H1 (cell line): Measurements from ENCODE around the gene GJD3. TPM values are rescaled to one million over a fixed set of nuclear protein-coding genes. Genes with fewer than 3 reads are reported as not detected.

Experiments
- CTCF ChIA-PET: fragments of 300-600 bp; sonication (Branson Sonifier 250); formaldehyde crosslinking; loops from one replicate; lab custom pipeline; 2021; ENCODE audit not compliant: partially characterized antibody; lab: Charles Lee
- POLR2A ChIA-PET: fragments of 300-600 bp; sonication (Branson Sonifier 250); formaldehyde crosslinking; loops from one replicate; lab custom pipeline; 2021; ENCODE audit warnings: inconsistent platforms; ENCODE audit not compliant: partially characterized antibody; lab: Charles Lee
- DNase-seq, 2 experiments: peaks; one replicate each; pipeline versions ENCODE4 v3.0.0 to v3.0.0-alpha.2; 2010 to 2022; ENCODE audit warnings: low spot score in 2 of 2, low read depth in 1 of 2, mixed read lengths in 1 of 2
- FAIRE-seq: peaks from 2 replicates; lab custom pipeline; 2011; peaks lifted over from hg19 to GRCh38; lab: Jason Lieb, UNC
- H2AFZ ChIP-seq: 2 replicates; pipeline ENCODE4 v1.8.1; 2012; ENCODE audit warnings: low read length, inconsistent platforms
- H2AK5ac ChIP-seq: 2 replicates; pipeline ENCODE4 v1.6.1; 2013; ENCODE audit warnings: low read depth, low read length
- H2BK120ac ChIP-seq: replicated peaks from 2 replicates; pipeline ENCODE3; 2013; ENCODE audit warnings: low read depth, low read length, inconsistent platforms
- H2BK12ac ChIP-seq: 2 replicates; pipeline ENCODE4 v1.6.1; 2013; ENCODE audit warnings: low read depth, low read length
- H2BK15ac ChIP-seq: 2 replicates; pipeline ENCODE4 v1.6.1; 2013; ENCODE audit warnings: low read length
- H2BK20ac ChIP-seq: 2 replicates; pipeline ENCODE4 v1.6.1; 2013; ENCODE audit warnings: low read length
- H2BK5ac ChIP-seq: 2 replicates; pipeline ENCODE4 v1.6.1; 2013; ENCODE audit warnings: low read depth, low read length
- H3K14ac ChIP-seq: 2 replicates; pipeline ENCODE4 v1.6.1; 2013; ENCODE audit warnings: inconsistent platforms; ENCODE audit not compliant: insufficient read length
- H3K18ac ChIP-seq: 2 replicates; pipeline ENCODE4 v1.6.1; 2013; ENCODE audit warnings: low read length; ENCODE audit errors: extremely low read depth
- H3K23ac ChIP-seq: 2 replicates; pipeline ENCODE4 v1.6.1; 2013; ENCODE audit warnings: inconsistent platforms; ENCODE audit not compliant: insufficient read length
- H3K23me2 ChIP-seq: 2 replicates; pipeline ENCODE4 v1.6.1; 2013; ENCODE audit warnings: low read depth, low read length
- H3K27ac ChIP-seq: 2 replicates; pipeline ENCODE4 v1.6.1; 2011; ENCODE audit warnings: low read depth, low read length, inconsistent platforms
- H3K27me3 ChIP-seq, 4 experiments: replicated peaks in 1 of 4; 1 replicate in 1 of 4; 2 replicates in 3 of 4; pipeline versions ENCODE4 v1.6.1 to v1.8.1; 2011 to 2013; ENCODE audit warnings: low read length in 3 of 4, mild to moderate bottlenecking in 3 of 4, inconsistent platforms in 2 of 4, mixed read lengths in 2 of 4, moderate library complexity in 1 of 4; ENCODE audit not compliant: control insufficient read depth in 3 of 4, insufficient read depth in 3 of 4; ENCODE audit errors: extremely low read depth in 1 of 4
- H3K36me3 ChIP-seq, 4 experiments: 2 replicates each; pipeline versions ENCODE4 v1.6.1 to v1.8.1; 2011 to 2013; ENCODE audit warnings: mild to moderate bottlenecking in 4 of 4, low read length in 3 of 4, moderate library complexity in 2 of 4, control low read depth in 1 of 4, inconsistent platforms in 1 of 4; ENCODE audit not compliant: insufficient read depth in 4 of 4, control insufficient read depth in 2 of 4
- H3K4ac ChIP-seq: replicated peaks from 2 replicates; pipeline ENCODE3; 2013; ENCODE audit warnings: low read length, low read depth, mixed read lengths, inconsistent platforms; ENCODE audit not compliant: insufficient read length
- H3K4me1 ChIP-seq, 4 experiments: replicated peaks in 1 of 4; 1 replicate in 1 of 4; 2 replicates in 3 of 4; pipeline versions ENCODE4 v1.6.1 to v1.8.1; 2011 to 2013; ENCODE audit warnings: low read length in 3 of 4, inconsistent platforms in 2 of 4, mixed read lengths in 1 of 4; ENCODE audit not compliant: insufficient read depth in 4 of 4, control insufficient read depth in 3 of 4
- H3K4me2 ChIP-seq, 2 experiments: 2 replicates each; pipeline versions ENCODE4 v1.6.1 to v1.8.1; 2011 to 2013; ENCODE audit warnings: low read depth in 2 of 2, low read length in 2 of 2, control low read depth in 1 of 2, inconsistent platforms in 1 of 2, mild to moderate bottlenecking in 1 of 2; ENCODE audit not compliant: insufficient read depth in 1 of 2
- H3K4me3 ChIP-seq, 4 experiments: fragments of 200-600, 300-600 bp in 1 of 4; sonication (generic), shearing (Covaris generic), sonication (Bioruptor Twin) in 1 of 4; 2 replicates each; pipeline versions ENCODE4 v1.5.1 to v1.8.1; 2011 to 2016; ENCODE audit warnings: low read length in 4 of 4, low read depth in 3 of 4, control low read depth in 2 of 4, inconsistent platforms in 2 of 4, mild to moderate bottlenecking in 2 of 4, mixed read lengths in 1 of 4, moderate library complexity in 1 of 4; ENCODE audit not compliant: insufficient read depth in 2 of 4; ENCODE audit errors: extremely low read depth in 1 of 4
- H3K56ac ChIP-seq: replicated peaks from 2 replicates; pipeline ENCODE3; 2013; ENCODE audit warnings: low read depth, mild to moderate bottlenecking, mixed read lengths, low read length, inconsistent platforms; ENCODE audit not compliant: insufficient read length
- H3K79me1 ChIP-seq: 2 replicates; pipeline ENCODE4 v1.6.1; 2013; ENCODE audit warnings: low read depth, low read length, control low read depth
- H3K79me2 ChIP-seq, 2 experiments: 2 replicates each; pipeline versions ENCODE4 v1.6.1 to v1.8.1; 2012 to 2013; ENCODE audit warnings: low read length in 2 of 2, mild to moderate bottlenecking in 2 of 2, inconsistent platforms in 1 of 2; ENCODE audit not compliant: insufficient read depth in 2 of 2, control insufficient read depth in 1 of 2
- H3K9ac ChIP-seq, 4 experiments: replicated peaks in 1 of 4; 1 replicate in 1 of 4; 2 replicates in 3 of 4; pipeline versions ENCODE4 v1.6.1 to v1.8.1; 2011 to 2013; ENCODE audit warnings: low read depth in 3 of 4, low read length in 3 of 4, control low read depth in 2 of 4, mild to moderate bottlenecking in 2 of 4, moderate library complexity in 2 of 4, inconsistent platforms in 1 of 4; ENCODE audit errors: extremely low read depth in 1 of 4
- H3K9me3 ChIP-seq, 2 experiments: 2 replicates each; pipeline versions ENCODE4 v1.6.1 to v1.8.1; 2012 to 2013; ENCODE audit warnings: mild to moderate bottlenecking in 2 of 2, moderate library complexity in 2 of 2, control low read depth in 1 of 2, inconsistent platforms in 1 of 2, low read depth in 1 of 2, low read length in 1 of 2, mixed read lengths in 1 of 2; ENCODE audit not compliant: insufficient read depth in 2 of 2
- H4K20me1 ChIP-seq, 2 experiments: replicated peaks in 1 of 2; 2 replicates each; pipeline versions ENCODE3 to v1.8.1; 2011 to 2013; ENCODE audit warnings: inconsistent platforms in 2 of 2, low read length in 2 of 2, mild to moderate bottlenecking in 1 of 2; ENCODE audit not compliant: insufficient read depth in 2 of 2, control insufficient read depth in 1 of 2
- H4K5ac ChIP-seq: 2 replicates; pipeline ENCODE4 v1.6.1; 2013; ENCODE audit warnings: low read length, low read depth, mixed read lengths, inconsistent platforms; ENCODE audit not compliant: insufficient read length
- H4K8ac ChIP-seq: 2 replicates; pipeline ENCODE4 v1.8.0; 2013; ENCODE audit warnings: mild to moderate bottlenecking, moderate library complexity, low read length, inconsistent platforms; ENCODE audit not compliant: insufficient read depth; ENCODE audit errors: extremely low read depth
- H4K91ac ChIP-seq: replicated peaks from 2 replicates; pipeline ENCODE3; 2013; ENCODE audit warnings: low read length, mixed read lengths, inconsistent platforms; ENCODE audit not compliant: insufficient read length
- ASH2L ChIP-seq: fragments of 200-600, 300-600 bp; sonication (generic); IDR thresholded peaks from one replicate; pipeline ENCODE4 v1.7.1; 2017; ENCODE audit warnings: low read length
- BCL11A ChIP-seq, 2 experiments: IDR thresholded peaks; one replicate each; pipeline ENCODE4 v1.6.1; 2011; ENCODE audit warnings: low read depth in 2 of 2, low read length in 2 of 2, mild to moderate bottlenecking in 2 of 2
- EGR1 ChIP-seq: IDR thresholded peaks from 2 replicates; pipeline ENCODE4 v1.6.1; 2011; ENCODE audit warnings: low read depth, low read length, borderline replicate concordance
- KDM4A ChIP-seq: IDR thresholded peaks from one replicate; pipeline ENCODE4 v1.7.1; 2012; ENCODE audit warnings: low read depth, mild to moderate bottlenecking, moderate library complexity, low read length, inconsistent platforms; ENCODE audit not compliant: severe bottlenecking
- KDM5A ChIP-seq: fragments of 200-600 bp; IDR thresholded peaks from 2 replicates; pipeline ENCODE4 v1.7.1; 2012; ENCODE audit warnings: mild to moderate bottlenecking, low read length, inconsistent platforms, mixed read lengths
- NANOG ChIP-seq: IDR thresholded peaks from 2 replicates; pipeline ENCODE4 v1.6.1; 2011; ENCODE audit warnings: low read length, low read depth, mild to moderate bottlenecking, inconsistent platforms; ENCODE audit not compliant: insufficient read depth, poor library complexity, severe bottlenecking
- POU5F1 ChIP-seq: IDR thresholded peaks from 2 replicates; pipeline ENCODE4 v1.6.1; 2011; ENCODE audit warnings: low read depth, mild to moderate bottlenecking, low read length, moderate library complexity
- SP1 ChIP-seq: IDR thresholded peaks from 2 replicates; pipeline ENCODE4 v1.6.1; 2011; ENCODE audit warnings: low read depth, low read length
- TAF7 ChIP-seq: optimal IDR thresholded peaks from 2 replicates; pipeline ENCODE3; 2011; ENCODE audit warnings: low read depth, mild to moderate bottlenecking, inconsistent platforms, low read length, moderate library complexity, borderline replicate concordance
- TBP ChIP-seq: IDR thresholded peaks from 2 replicates; pipeline ENCODE4 v1.6.1; 2011; ENCODE audit warnings: low read depth, low read length, improper control_type of control experiment
- TEAD4 ChIP-seq: IDR thresholded peaks from 2 replicates; pipeline ENCODE4 v1.6.1; 2012; ENCODE audit warnings: low read depth, low read length, inconsistent platforms, mixed read lengths
- WGBS, 2 experiments: shearing (Covaris generic) in 1 of 2; methylation state at CpG; one replicate each; pipeline versions ENCODE4 v1.1.6 to v1.1.7; 2013 to 2015; ENCODE audit warnings: low lambda C conversion rate in 2 of 2, mixed read lengths in 2 of 2, inconsistent platforms in 1 of 2, low coverage in 1 of 2, missing lambda C conversion rate in 1 of 2; ENCODE audit not compliant: insufficient replicate concordance in 2 of 2, insufficient coverage in 1 of 2, insufficient read length in 1 of 2; ENCODE audit errors: extremely low coverage in 1 of 2, missing lambda C conversion rate in 1 of 2; 5-methylcytosine and 5-hydroxymethylcytosine counted together
- polyA plus RNA-seq, 7 experiments: library from polyadenylated mRNA; depleted of rRNA in 3 of 7; stranded (reverse) in 5 of 7; unstranded in 2 of 7; fragments of >200 nt in 5 of 7; fragments of 200-250 nt in 2 of 7; gene quantifications; 1 replicate in 5 of 7; 2 replicates in 1 of 7; 4 replicates in 1 of 7; pipeline versions ENCODE4 v1.2.1 to v1.2.3, GENCODE V29; 2011 to 2013; ENCODE audit warnings: missing spikeins in 2 of 7, mixed read lengths in 2 of 7
- total RNA-seq: library from RNA; stranded (reverse); fragmentation: NEBNext Ultra II Directional; extraction: Animal tissue kit (Norgen Biotek cat#: 25700); gene quantifications from 2 replicates; pipeline ENCODE4 v1.2.1, GENCODE V29; 2021

GJD3 gene
- total and polyA plus RNA-seq, 2 of the 8 experiments (the other 6 are each of a cell fraction or from before 2014, with no cell fraction given): 0.53 to 1.9 TPM

DNA sequence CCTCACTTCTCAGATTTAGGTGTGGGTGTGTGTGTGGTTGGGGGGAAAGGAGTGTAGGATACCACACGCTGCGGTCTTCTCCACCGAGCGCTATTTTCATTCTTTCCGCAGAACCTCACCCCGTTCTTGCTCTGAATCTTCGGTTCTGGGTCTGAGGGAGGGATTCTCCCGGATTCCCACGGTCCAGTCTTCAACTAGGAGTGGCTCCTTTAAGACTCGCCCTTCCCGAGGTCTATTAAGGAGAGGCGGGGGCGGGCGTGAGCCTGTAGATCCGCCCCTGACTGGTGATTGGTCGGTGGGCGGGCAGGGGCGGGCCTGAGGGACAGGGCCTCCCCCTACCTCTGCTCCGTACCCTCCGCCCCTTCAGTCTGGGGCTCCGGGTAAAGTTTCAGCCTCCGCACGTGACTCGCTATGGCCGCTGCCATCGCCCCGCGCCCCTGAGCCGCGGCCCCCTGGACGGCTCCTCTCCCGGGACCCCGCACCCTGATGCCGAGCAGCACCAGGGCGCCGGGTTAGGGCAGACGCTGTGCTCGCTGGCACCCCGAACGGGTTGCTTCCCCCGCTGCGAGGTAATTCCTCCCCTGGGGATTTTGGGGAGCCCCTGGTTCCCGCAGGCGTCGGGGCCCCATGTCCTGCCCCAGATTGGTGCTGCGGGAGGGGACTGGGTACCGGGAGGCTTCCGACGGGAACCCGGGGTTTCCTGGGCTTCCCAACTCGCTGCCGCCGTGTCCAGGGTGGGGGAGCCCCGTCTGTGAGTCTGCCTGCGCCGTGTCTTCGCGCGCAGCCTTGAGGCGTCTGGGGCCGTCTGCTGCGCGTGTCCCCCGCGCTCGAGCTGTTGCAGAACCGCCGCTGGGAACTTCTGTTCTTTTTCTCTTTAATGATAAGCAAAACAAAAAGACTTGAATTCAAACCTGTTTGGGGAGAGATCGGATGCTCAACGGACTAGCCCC is 46.4 kb downstream of the GJD3 start:
- Histone ChIP-seq H4K8ac (peak overlapping the region; percentile 60), H3K23me2 (peaks cover 18% of the 10 kb centered on the region), H3K4me3 (peak overlapping the region; percentile 55 to 81 (median 71)), H2BK5ac (no peak overlapping the region), H3K36me3 (no peaks in the 10 kb centered on the region), H2AFZ (no peak overlapping the region), H2BK120ac (no peak overlapping the region), H3K4ac (no peak overlapping the region), H2BK20ac (no peak overlapping the region), H3K4me2 (peak overlapping the region; percentile 75 to 97), H3K9me3 (no peaks in the 10 kb centered on the region), H3K18ac (peak overlapping the region; percentile 95), H4K20me1 (peaks cover 15 to 24% of the 10 kb centered on the region in 2 experiments), H2BK12ac (0 out of 2 replicates have a peak overlapping the region, but pooled peaks have one; percentile 39), H4K91ac (no peak overlapping the region), H2AK5ac (no peak overlapping the region), H3K79me2 (peaks cover 0 to 20% of the 10 kb centered on the region in 2 experiments; a peak in 2 of 4 replicates), H2BK15ac (no peak overlapping the region), H3K9ac (peak overlapping the region in 1 of 4 experiments; percentile 6; a peak in 1 of 7 replicates), H3K14ac (no peak overlapping the region), H3K79me1 (peaks cover 9% of the 10 kb centered on the region), H4K5ac (no peak overlapping the region), H3K56ac (no peak overlapping the region), H3K27ac (no peak overlapping the region), H3K27me3 (peaks cover 0 to 30% (median 16%) of the 10 kb centered on the region in 4 experiments; a peak in 5 of 7 replicates), H3K4me1 (peaks cover 0 to 40% (median 30%) of the 10 kb centered on the region in 4 experiments; a peak in 6 of 7 replicates), H3K23ac (no peak overlapping the region)
- FAIRE-seq (peak; percentile 45), DNase-seq (peak; percentile 81 to 88)
- POLR2A ChIA-PET: interaction anchor here (0.7 to 30.6 kb wide), 8 partner anchors 8 to 297 kb away, joined by 3 to 570 read pairs (median 3); partner anchors contain the start of genes CDC6, GJD3 and RARA
- CTCF ChIA-PET: interaction anchor here (0.9 to 39.2 kb wide), 17 partner anchors 8 to 253 kb away, joined by 3 to 1198 read pairs (median 5); partner anchors contain the start of genes GJD3 and RARA
- WGBS, 2 experiments: 3% methylated on average over 59 of the region's 70 CpGs; no CpG with 5 or more reads in 1 of the 2 experiments
- TF ChIP-seq ASH2L: peak; percentile 74
- no peak for TF ChIP-seq POU5F1
- TF ChIP-seq SP1: peak; percentile 84
- no peak for TF ChIP-seq BCL11A (IDR thresholded peaks at IDR 0.05; ENCODE audit: low read depth in 2 of 2, low read length in 2 of 2)
- peak; percentile 41 for TF ChIP-seq TAF7
- peak; percentile 15 for TF ChIP-seq NANOG
- peak; percentile 81; the same call in 1 of the 2 replicates for TF ChIP-seq EGR1
- TF ChIP-seq TEAD4: no peak
- 0 out of 2 replicates have a peak, but pooled peaks have one; percentile 13 for TF ChIP-seq TBP
- peak; percentile 35; the same call in 1 of the 2 replicates for TF ChIP-seq KDM5A
- peak; percentile 97 for TF ChIP-seq KDM4A
